SU-DHL-6 (cell line): ENCODE data around the gene ANTXR1.

ENCODE experiments used
- H2AFZ ChIP-seq: fragments of 200-600 bp; sonication (generic); 2 replicates; pipeline ENCODE4 v1.6.1; 2014; ENCODE audit warnings: low read depth, mild to moderate bottlenecking, moderate library complexity, mixed read lengths, antibody characterized with exemption, low read length; ENCODE audit not compliant: severe bottlenecking
- H3F3A ChIP-seq: fragments of 200-600 bp; shearing (Covaris generic); 2 replicates; pipeline ENCODE4 v1.6.0; 2016; ENCODE audit warnings: antibody characterized with exemption, mild to moderate bottlenecking; ENCODE audit not compliant: insufficient read depth
- H3K27ac ChIP-seq: fragments of 200-600 bp; sonication (generic); 2 replicates; pipeline ENCODE4 v1.5.1; 2016; ENCODE audit warnings: low read depth, mild to moderate bottlenecking, low read length, moderate library complexity, mixed read lengths
- H3K27me3 ChIP-seq: fragments of 200-600 bp; sonication (generic), shearing (Covaris generic); 2 replicates; pipeline ENCODE4 v1.6.0; 2014; ENCODE audit warnings: mild to moderate bottlenecking, low read length
- H3K36me3 ChIP-seq: fragments of 200-600 bp; sonication (generic); 2 replicates; pipeline ENCODE4 v1.6.1; 2014; ENCODE audit warnings: mild to moderate bottlenecking, low read length, mixed read lengths
- H3K4me2 ChIP-seq: fragments of 300-600, 200-600 bp; shearing (Covaris generic), sonication (generic); 2 replicates; pipeline ENCODE4 v1.6.0; 2014; ENCODE audit warnings: low read length, low read depth, mild to moderate bottlenecking; ENCODE audit not compliant: poor library complexity, severe bottlenecking
- H3K4me3 ChIP-seq: fragments of 200-600 bp; sonication (generic); 2 replicates; pipeline ENCODE4 v1.5.1; 2014; ENCODE audit warnings: antibody characterized with exemption, low read length, mild to moderate bottlenecking, mixed read lengths; ENCODE audit not compliant: insufficient read depth, poor library complexity, severe bottlenecking
- H3K79me2 ChIP-seq: fragments of 200-600 bp; sonication (generic); 2 replicates; pipeline ENCODE4 v1.6.1; 2014; ENCODE audit warnings: mild to moderate bottlenecking, low read length, moderate library complexity; ENCODE audit not compliant: insufficient read depth
- H3K9ac ChIP-seq: fragments of 200-600 bp; sonication (generic); 2 replicates; pipeline ENCODE4 v1.7.0; 2014; ENCODE audit warnings: mild to moderate bottlenecking, low read length
- H3K9me2 ChIP-seq: fragments of 200-600 bp; sonication (generic); replicated peaks from 2 replicates; pipeline ENCODE4 v1.6.1; 2014; ENCODE audit warnings: low read length; ENCODE audit not compliant: insufficient read depth
- H3K9me3 ChIP-seq: fragments of 200-600 bp; sonication (generic); 2 replicates; pipeline ENCODE4 v1.6.1; 2014; ENCODE audit warnings: low read length, mixed read lengths; ENCODE audit not compliant: insufficient read depth
- H4K20me1 ChIP-seq: fragments of 200-600 bp; sonication (generic); 2 replicates; pipeline ENCODE4 v1.6.1; 2014; ENCODE audit warnings: low read depth, mild to moderate bottlenecking, antibody characterized with exemption, low read length, moderate library complexity, mixed read lengths
- EZH2phosphoT487 ChIP-seq: fragments of 200-600 bp; sonication (generic), shearing (Covaris generic); conservative IDR thresholded peaks from 2 replicates; pipeline ENCODE4 v1.6.1; 2018; ENCODE audit warnings: mild to moderate bottlenecking, antibody characterized with exemption, low read length, moderate library complexity, mixed read lengths
- TF ChIP-seq, protein P1 (sequence below): fragments of 200-600 bp; sonication (generic); IDR thresholded peaks from one replicate; pipeline ENCODE4 v1.5.1; 2017; ENCODE audit warnings: antibody characterized with exemption, mild to moderate bottlenecking, low read length, moderate library complexity; ENCODE audit not compliant: insufficient read depth, poor library complexity, severe bottlenecking

The ANTXR1 gene

GRCh38 chr2:69196327-69197117, 183.5 kb downstream of the ANTXR1 start:
- Histone ChIP-seq H3F3A (no peaks in the 10 kb centered on the region), H3K27me3 (no peaks in the 10 kb centered on the region), H3K27ac (no peak overlapping the region), H3K4me3 (no peak overlapping the region), H4K20me1 (no peaks in the 10 kb centered on the region), H3K9me3 (no peaks in the 10 kb centered on the region), H3K9ac (no peak overlapping the region), H3K79me2 (no peaks in the 10 kb centered on the region), H3K36me3 (no peaks in the 10 kb centered on the region), H2AFZ (no peak overlapping the region), H3K9me2 (no peaks in the 10 kb centered on the region), H3K4me2 (no peak overlapping the region)
- no peak for TF ChIP-seq EZH2phosphoT487
- TF ChIP-seq, protein P1, sequence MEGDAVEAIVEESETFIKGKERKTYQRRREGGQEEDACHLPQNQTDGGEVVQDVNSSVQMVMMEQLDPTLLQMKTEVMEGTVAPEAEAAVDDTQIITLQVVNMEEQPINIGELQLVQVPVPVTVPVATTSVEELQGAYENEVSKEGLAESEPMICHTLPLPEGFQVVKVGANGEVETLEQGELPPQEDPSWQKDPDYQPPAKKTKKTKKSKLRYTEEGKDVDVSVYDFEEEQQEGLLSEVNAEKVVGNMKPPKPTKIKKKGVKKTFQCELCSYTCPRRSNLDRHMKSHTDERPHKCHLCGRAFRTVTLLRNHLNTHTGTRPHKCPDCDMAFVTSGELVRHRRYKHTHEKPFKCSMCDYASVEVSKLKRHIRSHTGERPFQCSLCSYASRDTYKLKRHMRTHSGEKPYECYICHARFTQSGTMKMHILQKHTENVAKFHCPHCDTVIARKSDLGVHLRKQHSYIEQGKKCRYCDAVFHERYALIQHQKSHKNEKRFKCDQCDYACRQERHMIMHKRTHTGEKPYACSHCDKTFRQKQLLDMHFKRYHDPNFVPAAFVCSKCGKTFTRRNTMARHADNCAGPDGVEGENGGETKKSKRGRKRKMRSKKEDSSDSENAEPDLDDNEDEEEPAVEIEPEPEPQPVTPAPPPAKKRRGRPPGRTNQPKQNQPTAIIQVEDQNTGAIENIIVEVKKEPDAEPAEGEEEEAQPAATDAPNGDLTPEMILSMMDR: no peak

- Histone ChIP-seq H3K4me2 (no peak overlapping the region), H3K9ac (no peak overlapping the region), H4K20me1 (no peaks in the 10 kb centered on the region), H3K9me2 (no peaks in the 10 kb centered on the region), H3K27me3 (no peaks in the 10 kb centered on the region), H3K9me3 (no peaks in the 10 kb centered on the region), H3K79me2 (no peaks in the 10 kb centered on the region), H3K36me3 (no peaks in the 10 kb centered on the region), H3F3A (no peaks in the 10 kb centered on the region), H3K27ac (no peak overlapping the region), H2AFZ (no peak overlapping the region), H3K4me3 (no peak overlapping the region)
- TF ChIP-seq EZH2phosphoT487: no peak
- TF ChIP-seq, protein P1: no peak
Observed at GRCh38 chr2:69200107-69200520, 187.1 kb downstream of the ANTXR1 start.

DNA sequence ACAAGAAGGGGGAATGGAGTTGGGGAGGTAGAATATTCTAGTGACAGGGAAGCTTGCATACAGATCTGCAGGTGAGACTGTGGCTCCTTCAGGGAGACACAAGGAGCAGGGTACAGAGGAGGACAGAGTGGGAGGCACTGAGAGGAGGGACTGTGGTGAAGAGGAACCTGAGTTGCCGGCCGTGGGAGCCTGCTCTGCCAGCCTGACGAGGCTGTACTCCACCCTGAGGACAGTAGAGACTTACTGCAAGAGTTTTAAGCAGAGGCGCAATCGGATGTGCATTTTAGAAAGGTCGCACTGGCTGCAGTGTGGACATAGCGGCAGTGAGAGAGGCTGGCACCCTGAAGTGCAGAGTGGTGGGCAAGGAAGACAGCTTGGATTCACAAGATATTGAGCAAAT, 188.3 kb downstream of the ANTXR1 start:
- Histone ChIP-seq H2AFZ (no peak overlapping the region), H3K27me3 (no peaks in the 10 kb centered on the region), H3K36me3 (no peaks in the 10 kb centered on the region), H3K79me2 (no peaks in the 10 kb centered on the region), H3F3A (no peaks in the 10 kb centered on the region), H3K4me2 (no peak overlapping the region), H3K9ac (no peak overlapping the region), H4K20me1 (no peaks in the 10 kb centered on the region), H3K27ac (no peak overlapping the region), H3K9me3 (no peaks in the 10 kb centered on the region), H3K9me2 (no peaks in the 10 kb centered on the region), H3K4me3 (no peak overlapping the region)
- no peak for TF ChIP-seq EZH2phosphoT487
- TF ChIP-seq, protein P1: no peak
